Stimulated activated naive CD8-positive, alpha-beta T cell treated with anti-CD3 and anti-CD28 coated beads, Interleukin-15, Interleukin-2, amounts not matched to agents 100 U/mL and 50 U/mL, for 24 hours (primary cell): ENCODE data around the gene OCA2.

ENCODE experiments used
- ATAC-seq: fragments of 150-1000 bp; cut with Tn5 transposase; one replicate; pipeline ENCODE4 v1.10.0; 2021
- DNase-seq: peaks from one replicate; pipeline ENCODE4 v3.0.0; 2021

OCA2 gene

GRCh38 chr15:28104326-28104725 is 5.2 kb upstream of the OCA2 start:
- DNase-seq = no peak
- no peak for ATAC-seq

GRCh38 chr15:28103831-28104230 is 4.7 kb upstream of the OCA2 start:
- ATAC-seq (no peak), DNase-seq (no peak)

GRCh38 chr15:28101983-28102441 is 2.9 kb upstream of the OCA2 start:
- ATAC-seq (no peak), DNase-seq (no peak)

- DNase-seq (no peak), ATAC-seq (no peak)
These were observed 2.1 kb upstream of the OCA2 start for GRCh38 chr15:28101201-28101600.

GRCh38 chr15:28100516-28101195 is 1.5 kb upstream of the OCA2 start:
- ATAC-seq (no peak), DNase-seq (no peak)

- ATAC-seq (no peak), DNase-seq (no peak)
These were observed 533 bp upstream of the OCA2 start for GRCh38 chr15:28099555-28100140.

- ATAC-seq (no peak), DNase-seq (no peak)
These were observed 752 bp downstream of the OCA2 start for GRCh38 chr15:28098360-28098765.

GRCh38 chr15:28097656-28098359 is 1.3 kb downstream of the OCA2 start:
- no peak for ATAC-seq

GRCh38 chr15:28096670-28097431 is 2.3 kb downstream of the OCA2 start:
- DNase-seq (no peak), ATAC-seq (no peak)

More at GRCh38 chr15:28097656-28098359, 1.3 kb downstream of the OCA2 start:
- DNase-seq = no peak

GRCh38 chr15:28096411-28096669 is 2.8 kb downstream of the OCA2 start:
- no peak for DNase-seq
- no peak for ATAC-seq

- no peak for DNase-seq
These were observed 4.2 kb downstream of the OCA2 start for GRCh38 chr15:28094732-28095521.

GRCh38 chr15:28093752-28094535 is 5.2 kb downstream of the OCA2 start:
- ATAC-seq = no peak
- no peak for DNase-seq

More at GRCh38 chr15:28094732-28095521, 4.2 kb downstream of the OCA2 start:
- no peak for ATAC-seq

GRCh38 chr15:28091313-28091712 is 7.8 kb downstream of the OCA2 start:
- ATAC-seq (no peak), DNase-seq (no peak)

- ATAC-seq (peak; percentile 94), DNase-seq (peak; percentile 51)
These were observed 12.9 kb downstream of the OCA2 start for GRCh38 chr15:28086175-28086703.

GRCh38 chr15:28085489-28086174 is 13.5 kb downstream of the OCA2 start:
- ATAC-seq (peak; percentile 33), DNase-seq (no peak)

- ATAC-seq (no peak), DNase-seq (no peak)
These were observed 14.6 kb downstream of the OCA2 start for GRCh38 chr15:28084547-28084946.

GRCh38 chr15:28082891-28083684 is 16.0 kb downstream of the OCA2 start:
- ATAC-seq (no peak), DNase-seq (no peak)

- DNase-seq = no peak
- ATAC-seq = no peak
These were observed 17.5 kb downstream of the OCA2 start for GRCh38 chr15:28081594-28081993.

GRCh38 chr15:28080386-28080785 is 18.7 kb downstream of the OCA2 start:
- DNase-seq = no peak

More at GRCh38 chr15:28080386-28080785, 18.7 kb downstream of the OCA2 start:
- ATAC-seq = no peak
